ENCODE measurements around the gene ANP32E.
"Not testable (repeated sequence)": the region's sequence is repeated elsewhere in the genome, so short reads cannot be mapped to it uniquely, and the experiment has no call there.

ANP32E gene

DNA sequence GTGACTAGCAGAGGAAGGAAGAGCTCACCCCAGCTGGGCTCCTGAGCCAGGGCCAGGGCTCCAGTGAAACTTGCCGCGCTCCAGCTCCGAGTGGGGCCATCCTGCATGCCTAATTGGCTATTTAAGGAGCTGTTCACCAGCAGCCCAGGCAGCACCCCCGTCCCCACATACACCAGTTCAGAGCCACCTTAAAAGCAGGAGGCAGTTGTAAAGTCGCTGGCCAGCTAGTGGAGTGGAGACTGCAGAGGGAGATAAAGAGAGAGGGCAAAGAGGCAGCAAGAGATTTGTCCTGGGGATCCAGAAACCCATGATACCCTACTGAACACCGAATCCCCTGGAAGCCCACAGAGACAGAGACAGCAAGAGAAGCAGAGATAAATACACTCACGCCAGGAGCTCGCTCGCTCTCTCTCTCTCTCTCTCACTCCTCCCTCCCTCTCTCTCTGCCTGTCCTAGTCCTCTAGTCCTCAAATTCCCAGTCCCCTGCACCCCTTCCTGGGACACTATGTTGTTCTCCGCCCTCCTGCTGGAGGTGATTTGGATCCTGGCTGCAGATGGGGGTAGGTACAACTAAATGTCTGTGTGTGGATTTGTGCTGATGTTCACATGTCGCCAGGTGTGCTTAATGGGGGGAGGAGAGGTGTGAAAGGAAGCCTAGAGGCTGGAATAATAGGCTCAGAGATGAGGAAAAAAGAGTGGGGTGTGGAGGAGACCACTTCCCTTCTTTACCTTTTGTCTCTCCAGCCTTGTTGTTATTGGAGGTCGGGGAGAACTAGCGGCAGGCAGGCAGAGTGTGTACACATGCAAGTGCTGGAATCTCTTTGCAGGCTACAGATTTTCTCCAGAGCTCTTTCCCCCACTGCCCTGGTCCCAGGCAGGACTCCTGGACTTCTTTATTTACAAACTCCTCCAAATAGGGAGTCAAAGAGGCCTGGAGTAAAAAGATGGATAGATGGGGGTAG is 22.0 kb upstream of the ANP32E start, which contains the start of gene CA14:
TSS of gene CA14 (plus strand) at position 151 of the 962 bp plus-strand sequence. CDS start at position 506, 355 bp downstream.
- in situ Hi-C loops (cut with MboI; ENCODE audit: low sequenced_read_pairs) = loop anchor here (10.0 kb wide), 2 partner anchors 277 to 747 kb away; partner anchors contain the start of genes MINDY1 and PRUNE1

DNA sequence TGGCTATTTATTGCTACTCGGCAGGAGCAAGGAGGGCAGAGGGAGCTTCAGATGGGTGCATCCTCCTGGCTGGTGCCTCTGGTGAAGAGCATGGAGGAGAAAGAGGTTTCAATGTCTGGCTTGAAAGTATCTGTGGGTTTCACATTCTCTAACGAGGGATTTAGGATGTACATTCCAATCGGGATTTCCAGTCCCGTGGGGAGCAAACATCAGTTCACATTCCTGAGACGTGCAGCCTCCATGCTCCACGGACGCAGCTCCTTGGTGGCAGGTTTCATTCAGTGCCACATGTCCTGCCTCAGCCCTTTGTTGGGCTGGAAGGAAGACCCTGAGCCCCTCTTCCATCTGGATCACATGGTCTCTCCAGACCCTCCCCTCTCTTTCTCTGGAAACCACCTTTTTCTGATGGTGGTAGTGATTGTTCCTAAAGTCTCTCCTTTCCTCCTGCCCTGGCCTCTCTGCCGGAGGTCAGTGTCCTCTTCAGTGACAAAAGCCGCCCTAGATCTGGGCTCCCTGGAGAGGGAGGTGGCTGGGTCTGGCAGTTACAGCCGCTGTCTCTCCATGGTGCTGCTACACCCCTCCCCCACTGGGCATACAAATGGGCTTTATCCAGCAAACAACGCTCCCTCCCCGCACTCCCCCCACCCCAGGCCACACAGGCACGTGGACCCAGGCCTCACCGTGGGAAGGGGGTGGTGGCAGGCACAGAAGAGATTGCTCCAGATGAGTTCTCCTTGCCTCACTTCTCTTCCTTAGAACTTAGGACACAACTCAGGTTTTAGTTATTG is 20.8 kb upstream of the ANP32E start:
- in situ Hi-C loops (cut with MboI; ENCODE audit: low sequenced_read_pairs) = loop anchor here (10.0 kb wide), 2 partner anchors 278 to 748 kb away; partner anchors contain the start of genes MINDY1 and PRUNE1

DNA sequence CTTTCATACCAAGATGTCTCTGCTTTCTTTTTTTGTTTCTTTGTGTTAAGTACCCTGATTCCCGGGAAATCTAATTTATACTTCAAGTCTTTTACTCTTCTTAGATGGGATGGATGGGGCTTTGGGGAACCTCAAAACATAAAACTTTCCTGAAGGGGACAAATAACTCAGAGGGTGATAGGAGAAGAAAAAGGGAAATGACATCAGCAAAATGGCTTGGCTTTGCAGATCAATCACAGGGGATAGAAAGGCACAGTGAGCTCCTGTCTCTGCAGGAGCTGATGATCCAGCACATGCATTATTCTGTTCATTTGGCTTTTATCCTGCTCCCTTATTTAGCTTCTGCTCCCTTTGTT is 20.3 kb upstream of the ANP32E start:
- in situ Hi-C loops (cut with MboI; ENCODE audit: low sequenced_read_pairs) = loop anchor here (10.0 kb wide), 2 partner anchors 279 to 749 kb away; partner anchors contain the start of genes MINDY1 and PRUNE1

DNA sequence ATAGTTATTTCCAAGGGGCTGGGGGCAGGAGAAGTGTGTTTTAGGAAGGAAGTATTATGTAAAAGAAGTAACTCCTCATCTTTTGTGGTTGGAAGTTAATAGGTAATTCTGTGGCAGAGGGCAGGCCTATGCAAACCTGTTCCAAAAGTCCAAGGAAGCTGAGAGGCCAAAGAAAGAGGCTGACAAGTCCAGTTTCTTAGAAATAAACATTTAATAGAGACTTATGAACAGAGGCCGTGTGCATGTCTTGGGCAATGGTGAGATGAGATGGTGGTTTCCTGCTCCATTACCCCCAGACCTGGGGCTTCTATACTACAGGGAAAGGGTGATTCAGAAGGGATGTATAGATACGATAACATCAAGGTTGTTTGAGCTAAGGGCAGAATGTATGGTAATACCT is 14.0 kb upstream of the ANP32E start:
- in situ Hi-C loops (cut with MboI; ENCODE audit: low sequenced_read_pairs) = loop anchor here (10.0 kb wide), 2 partner anchors 285 to 755 kb away; partner anchors contain the start of genes MINDY1 and PRUNE1

DNA sequence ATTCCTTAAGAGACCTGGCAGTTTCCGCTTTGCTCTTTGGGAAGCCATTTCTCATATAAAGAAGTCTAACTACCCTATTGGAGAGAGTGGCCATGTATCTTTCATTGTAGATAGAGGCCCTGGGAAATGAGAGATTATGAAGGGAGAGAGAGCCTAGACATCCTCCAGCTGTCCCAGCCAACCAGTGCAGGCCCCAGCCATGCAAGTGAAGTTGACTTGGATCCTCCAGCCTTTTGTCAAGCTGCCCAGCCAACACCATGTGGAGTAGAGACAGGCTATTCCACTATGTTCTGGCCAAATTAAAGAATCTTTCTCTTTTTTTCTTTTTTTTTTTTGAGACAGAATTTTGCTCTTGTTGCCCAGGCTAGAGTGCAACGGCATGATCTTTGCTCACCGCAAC is 7.1 kb upstream of the ANP32E start:
- in situ Hi-C loops (cut with MboI; ENCODE audit: low sequenced_read_pairs) = no loop called here

DNA sequence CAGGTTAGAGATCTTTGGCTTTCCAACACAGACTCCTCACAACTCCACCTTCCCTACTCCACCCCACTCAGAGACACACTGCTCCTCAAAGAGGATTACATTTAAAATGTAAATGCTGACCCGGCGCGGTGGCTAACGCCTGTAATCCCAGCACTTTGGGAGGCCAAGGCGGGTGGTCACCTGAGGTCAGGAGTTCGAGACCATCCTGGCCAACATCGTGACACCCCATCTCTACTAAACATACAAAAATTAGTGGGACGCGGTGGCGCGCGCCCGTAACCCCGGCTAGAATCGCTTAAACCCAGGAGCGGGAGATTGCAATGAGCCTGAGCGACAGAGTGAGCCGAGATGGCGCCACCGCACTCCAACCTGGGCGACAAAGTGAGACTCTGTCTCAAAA is 1.8 kb upstream of the ANP32E start:
- in situ Hi-C loops (cut with MboI; ENCODE audit: low sequenced_read_pairs) = no loop called here

DNA sequence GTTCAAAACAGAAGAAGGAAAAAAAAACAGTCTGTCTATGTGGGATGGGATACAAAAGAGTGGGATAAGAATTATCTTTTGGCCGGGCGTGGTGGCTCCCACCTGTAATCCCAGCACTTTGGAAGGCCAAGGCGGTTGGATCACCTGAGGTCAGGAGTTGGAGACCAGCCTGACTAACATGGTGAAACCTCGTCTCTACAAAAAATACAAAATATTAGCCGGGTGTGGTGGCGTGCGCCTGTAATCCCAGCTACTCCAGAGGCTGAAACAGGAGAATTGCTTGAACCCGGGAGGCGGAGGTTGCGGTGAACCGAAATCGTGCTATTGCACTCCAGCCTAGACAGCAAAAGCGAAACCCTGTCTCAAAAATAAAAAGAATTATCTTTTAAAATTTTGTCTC is 1.3 kb upstream of the ANP32E start:
- in situ Hi-C loops (cut with MboI; ENCODE audit: low sequenced_read_pairs) = not testable (repeated sequence)

DNA sequence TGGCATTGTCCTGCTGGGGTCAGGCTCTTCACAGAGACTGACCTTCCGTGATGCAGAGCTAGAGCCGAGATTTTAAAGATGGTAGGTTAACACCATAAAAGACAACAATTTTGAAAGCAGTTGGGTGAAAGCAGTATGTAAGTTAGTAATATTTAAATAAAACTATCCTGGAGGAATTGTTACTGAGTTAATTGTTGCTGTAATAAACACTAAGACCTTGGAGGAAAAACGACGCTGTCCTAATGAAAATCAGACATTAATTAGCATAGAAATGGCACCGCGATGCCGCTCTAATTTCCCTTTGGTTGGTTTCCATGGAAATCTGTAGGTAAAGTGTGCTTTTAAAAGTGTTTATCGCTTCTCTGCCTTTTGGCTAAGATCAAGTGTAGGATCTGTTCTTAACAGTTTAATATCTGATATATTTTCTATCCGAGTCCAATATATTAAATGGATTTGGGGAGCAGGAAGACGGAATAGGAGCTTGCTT is 745 bp upstream of the ANP32E start:
- in situ Hi-C loops (cut with MboI; ENCODE audit: low sequenced_read_pairs) = no loop called here

DNA sequence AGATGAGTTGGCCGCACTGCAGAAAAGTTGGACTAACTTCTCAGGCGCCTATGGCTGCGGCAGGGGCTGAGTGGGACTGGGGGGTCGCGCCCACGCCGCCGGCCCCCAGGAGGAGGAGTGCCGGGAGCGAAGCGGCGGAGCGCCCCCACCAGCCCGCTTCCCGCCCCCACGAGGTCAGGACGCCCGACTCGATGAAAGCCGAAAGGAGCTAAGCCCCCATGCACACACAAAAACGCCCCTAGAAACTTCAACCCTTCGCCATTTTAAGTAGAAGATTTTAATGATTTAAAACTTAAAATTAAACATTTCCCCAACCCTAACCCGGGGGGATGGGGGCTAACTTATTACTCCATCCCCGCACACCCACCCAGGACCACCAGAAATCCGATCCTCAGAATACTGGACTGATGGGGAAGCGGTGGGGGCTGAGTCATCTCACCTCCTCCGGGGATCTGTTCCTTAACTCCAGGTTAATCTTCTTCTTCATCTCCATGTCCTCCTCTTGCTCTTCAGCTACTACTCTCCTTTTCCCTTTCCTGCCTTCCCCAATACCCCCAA is 539 bp downstream of the ANP32E start:
- in situ Hi-C loops (cut with MboI; ENCODE audit: low sequenced_read_pairs) = no loop called here

DNA sequence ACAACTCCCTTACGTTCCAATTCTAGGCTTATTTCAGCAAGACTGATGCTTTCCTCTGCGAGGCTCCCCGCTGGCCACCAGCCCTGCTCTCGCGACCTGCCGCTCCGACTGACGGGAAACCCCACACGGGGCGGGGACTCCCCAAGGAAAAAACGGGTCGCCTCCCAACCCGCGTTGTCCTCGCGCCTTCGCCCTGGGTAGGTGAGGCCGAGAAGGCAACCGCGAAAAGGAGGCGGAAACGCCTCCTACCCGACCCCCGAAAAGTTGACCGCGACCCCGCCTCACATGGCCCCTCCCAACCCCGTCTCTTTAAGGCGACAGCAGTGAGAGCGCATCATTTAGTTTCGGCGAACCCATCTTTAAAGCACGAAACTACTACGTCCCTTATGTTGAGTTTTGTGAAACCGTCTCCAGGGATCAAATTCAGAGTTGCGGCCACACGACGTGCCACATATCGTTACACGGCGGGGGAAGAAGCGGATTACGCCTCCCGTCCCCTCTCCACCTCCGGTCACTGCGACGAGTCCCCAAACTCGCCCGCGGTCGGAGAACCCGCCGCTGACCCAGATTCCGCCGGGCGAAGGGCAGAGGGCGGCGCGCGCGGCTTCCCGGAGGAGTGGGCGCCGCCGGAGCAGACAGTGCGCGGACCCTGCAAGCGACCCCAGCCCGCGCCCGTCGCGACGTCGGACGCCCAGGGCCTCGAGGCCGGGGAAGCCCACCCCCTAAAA is 1.2 kb downstream of the ANP32E start:
- in situ Hi-C loops (cut with MboI; ENCODE audit: low sequenced_read_pairs) = no loop called here

DNA sequence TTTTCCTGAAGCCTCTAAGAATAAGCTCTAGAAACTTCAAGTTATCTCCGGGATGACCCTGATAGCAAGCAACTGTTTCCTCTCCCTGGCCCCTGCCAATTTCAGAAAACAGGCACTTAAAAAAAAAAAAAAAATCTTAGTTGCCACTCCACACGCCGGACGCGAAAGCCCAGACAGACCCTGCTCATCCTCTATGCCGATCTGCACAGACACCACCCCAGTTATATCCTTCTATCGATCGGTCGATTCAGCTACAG is 1.7 kb downstream of the ANP32E start:
- in situ Hi-C loops (cut with MboI; ENCODE audit: low sequenced_read_pairs) = no loop called here

DNA sequence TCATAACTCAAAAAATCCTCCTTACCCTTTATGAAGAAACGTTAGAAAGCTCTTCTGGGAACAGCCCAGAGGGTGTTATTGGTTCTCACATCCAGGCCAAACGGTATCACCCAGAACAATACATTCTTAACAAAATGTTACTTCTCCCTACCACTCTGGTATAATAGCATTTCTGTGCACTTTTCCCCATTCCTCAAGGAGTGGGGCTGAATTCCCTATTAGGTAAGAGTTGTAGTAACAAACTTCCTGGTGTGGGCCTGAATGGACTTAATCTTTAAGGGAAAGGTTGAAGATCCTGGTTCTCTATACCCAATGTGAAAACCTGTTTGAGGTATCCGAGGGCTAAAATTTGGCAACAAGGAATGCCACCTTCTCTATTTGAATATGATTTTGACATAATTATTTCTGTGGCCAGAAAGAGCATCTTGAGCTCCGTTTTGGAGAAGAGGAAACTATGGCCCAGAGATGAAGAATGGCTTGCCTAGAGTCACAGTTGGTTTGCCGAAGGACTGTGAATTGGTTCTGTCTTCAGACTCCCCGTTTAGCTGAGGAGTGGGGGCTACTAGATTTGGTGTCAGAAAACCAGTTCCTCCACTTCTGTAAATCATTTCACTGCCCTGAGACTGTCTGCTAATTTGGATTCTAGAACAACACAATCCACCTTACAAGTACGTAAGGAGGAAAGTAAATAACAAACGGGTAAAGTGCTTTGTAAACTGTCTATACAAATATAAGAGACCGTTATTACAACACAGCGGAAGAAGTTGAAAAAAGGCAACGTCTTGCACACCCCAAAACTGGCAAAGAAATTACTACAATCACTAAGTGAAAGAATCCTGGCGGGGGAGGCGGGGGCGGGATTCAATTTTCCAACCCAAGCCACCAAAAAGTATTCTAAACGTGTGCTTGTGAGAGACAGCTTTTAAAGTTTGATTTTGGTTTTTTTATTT is 2.3 kb downstream of the ANP32E start:
- in situ Hi-C loops (cut with MboI; ENCODE audit: low sequenced_read_pairs) = no loop called here

DNA sequence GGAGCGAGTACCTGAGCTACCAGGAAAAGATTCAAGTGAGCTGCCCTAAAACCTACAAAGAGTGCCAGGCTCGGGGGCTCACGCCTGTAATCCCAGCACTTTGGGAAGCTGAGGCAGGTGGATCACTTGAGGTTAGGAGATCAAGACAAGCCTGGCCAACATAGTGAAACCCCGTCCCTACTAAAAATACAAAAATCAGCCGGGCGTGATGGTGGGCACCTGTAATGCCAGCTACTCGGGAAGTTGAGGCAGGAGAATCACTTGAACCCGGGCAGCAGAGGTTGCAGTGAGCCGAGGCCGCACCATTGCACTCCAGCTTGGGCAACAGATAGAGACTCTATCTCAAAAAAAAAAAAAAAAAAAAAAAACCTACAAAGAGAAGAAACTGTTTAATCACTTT is 3.0 kb downstream of the ANP32E start:
- in situ Hi-C loops (cut with MboI; ENCODE audit: low sequenced_read_pairs) = not testable (repeated sequence)

DNA sequence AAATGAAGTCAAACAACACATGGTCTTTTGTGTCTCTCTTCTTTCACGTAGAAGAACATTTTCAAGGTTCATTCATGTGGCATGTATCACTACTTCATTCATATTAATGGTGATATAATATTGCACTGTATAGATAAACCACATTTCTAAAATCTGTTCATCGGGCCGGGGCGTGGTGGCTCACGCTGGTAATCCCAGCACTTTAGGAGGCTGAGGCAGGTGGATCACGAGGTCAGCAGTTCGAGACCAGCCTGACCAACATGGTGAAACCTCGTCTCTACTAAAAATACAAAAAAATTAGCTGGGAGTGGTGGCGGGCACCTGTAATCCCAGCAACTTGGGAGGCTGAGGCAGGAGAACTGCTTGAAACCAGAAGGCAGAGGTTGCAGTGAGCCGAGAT is 7.7 kb downstream of the ANP32E start:
- in situ Hi-C loops (cut with MboI; ENCODE audit: low sequenced_read_pairs) = not testable (repeated sequence)

DNA sequence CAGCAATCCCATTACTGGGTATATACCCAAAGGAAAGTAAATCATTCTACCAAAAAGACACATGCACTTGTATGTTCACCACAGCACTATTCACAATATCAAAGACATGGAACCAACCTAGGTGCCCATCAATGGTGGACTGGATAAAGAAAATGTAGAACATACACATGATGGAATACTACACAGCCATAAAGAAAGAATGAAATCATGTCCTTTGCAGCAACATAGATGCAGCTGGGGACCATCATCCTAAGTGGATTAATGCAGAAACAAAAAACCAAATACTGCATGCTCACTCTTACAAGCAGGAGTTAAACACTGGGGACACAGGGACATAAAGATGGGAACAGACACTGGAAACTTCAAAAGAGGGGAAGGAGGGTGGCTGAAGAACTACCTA is 8.7 kb downstream of the ANP32E start:
- in situ Hi-C loops (cut with MboI; ENCODE audit: low sequenced_read_pairs) = no loop called here

DNA sequence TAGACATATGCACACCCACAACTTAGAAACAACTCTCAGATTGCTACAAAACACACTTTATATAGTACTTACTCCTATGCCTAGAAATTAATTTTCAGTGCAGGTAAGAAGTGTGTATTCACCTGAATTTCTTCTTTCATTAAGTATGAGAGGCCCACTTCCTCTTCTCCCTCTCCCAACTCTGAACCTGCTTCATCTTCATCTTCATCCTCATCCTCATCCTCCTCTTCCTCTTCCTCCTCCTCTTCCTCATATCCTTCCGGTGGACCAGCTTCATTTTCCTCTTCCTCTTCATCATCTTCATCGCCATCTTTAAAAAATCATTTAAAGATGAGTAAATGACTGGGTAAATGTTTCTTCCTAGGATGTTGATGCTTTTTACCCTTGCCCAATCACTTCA is 9.4 kb downstream of the ANP32E start:
- in situ Hi-C loops (cut with MboI; ENCODE audit: low sequenced_read_pairs) = no loop called here

DNA sequence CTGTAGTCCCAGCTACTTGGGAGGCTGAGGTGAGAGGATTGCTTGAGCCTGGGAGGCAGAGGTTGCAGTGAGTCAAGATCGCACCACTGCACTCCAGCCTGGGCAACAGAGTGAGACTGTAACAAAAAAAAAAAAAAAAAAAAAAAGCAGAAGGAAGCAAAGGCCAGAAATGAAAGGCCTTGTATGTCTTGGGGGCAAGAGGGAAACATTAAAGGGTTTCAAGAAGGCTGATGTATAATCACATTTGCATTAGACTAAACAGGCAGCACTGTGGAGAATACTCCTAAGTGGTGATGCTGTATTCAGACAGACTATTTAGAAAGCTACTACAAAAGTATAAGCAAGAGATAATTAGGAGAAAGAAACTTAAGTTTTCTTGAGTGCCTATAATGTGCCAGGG is 10.4 kb downstream of the ANP32E start:
- in situ Hi-C loops (cut with MboI; ENCODE audit: low sequenced_read_pairs) = no loop called here

DNA sequence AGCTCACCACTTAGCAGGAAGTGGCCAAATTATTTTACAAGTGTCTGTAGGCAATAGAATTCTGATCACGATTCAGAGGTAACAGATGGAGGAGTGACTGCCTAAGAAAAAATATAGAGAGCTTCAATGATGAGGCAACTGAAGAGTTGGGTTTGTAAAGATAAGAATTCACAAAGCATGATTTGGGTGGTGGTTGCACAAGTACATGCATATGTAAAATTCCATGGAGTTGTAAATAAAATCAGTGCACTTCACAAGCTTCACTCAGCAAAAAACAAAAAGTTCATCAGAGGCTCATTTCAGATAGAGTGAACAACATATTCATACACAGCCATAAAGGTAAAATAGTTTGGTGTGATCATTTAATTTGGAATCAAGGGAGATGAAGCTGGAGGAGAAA is 10.9 kb downstream of the ANP32E start:
- in situ Hi-C loops (cut with MboI; ENCODE audit: low sequenced_read_pairs) = no loop called here

DNA sequence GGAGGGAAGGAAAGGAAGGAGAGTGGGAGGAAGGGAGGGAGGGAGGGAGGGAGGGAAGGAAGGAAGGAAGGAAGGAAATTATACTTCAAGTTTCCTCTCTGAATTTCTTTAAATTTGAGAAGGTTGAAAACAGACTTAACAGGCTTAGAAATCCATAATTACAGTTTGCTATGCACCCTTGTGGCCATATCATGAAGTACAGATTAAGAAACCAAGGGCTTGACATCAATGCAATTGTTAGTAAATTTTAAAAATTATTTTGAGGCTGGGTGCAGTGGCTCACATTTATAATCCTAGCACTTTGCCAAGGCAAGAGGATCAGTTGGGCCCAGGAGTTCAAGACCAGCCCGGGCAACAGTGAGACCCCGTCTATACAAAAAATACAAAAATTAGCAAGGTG is 14.4 kb downstream of the ANP32E start:
- in situ Hi-C loops (cut with MboI; ENCODE audit: low sequenced_read_pairs) = no loop called here

DNA sequence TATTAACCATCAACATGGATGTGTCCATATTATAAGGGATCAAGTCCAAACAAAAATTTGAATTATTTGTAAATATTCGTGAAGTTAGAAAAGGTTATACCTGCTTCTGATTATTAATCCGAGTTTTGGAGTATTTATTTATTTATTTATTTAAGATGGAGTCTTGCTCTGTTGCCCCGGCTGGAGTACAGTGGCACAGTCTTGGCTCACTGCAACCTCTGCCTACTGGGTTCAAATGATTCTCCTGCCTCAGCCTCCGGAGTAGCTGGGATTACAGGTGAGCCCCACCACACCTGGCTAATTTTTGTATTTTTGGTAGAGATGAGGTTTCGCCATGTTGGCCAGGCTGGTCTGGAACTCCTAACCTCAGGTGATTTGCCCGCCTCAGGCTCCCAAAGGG is 20.1 kb downstream of the ANP32E start:
- in situ Hi-C loops (cut with MboI; ENCODE audit: low sequenced_read_pairs) = not testable (repeated sequence)
